GM18951 (cell line): ENCODE data around the gene GRIA4.
"Not testable (repeated sequence)": the region's sequence is repeated elsewhere in the genome, so short reads cannot be mapped to it uniquely, and the experiment has no call there.

Source experiments
- POLR2A ChIP-seq: IDR thresholded peaks from 4 replicates; pipeline ENCODE4 v1.6.1; 2011; ENCODE audit warnings: mild to moderate bottlenecking; ENCODE audit not compliant: insufficient read length, insufficient read depth; ENCODE audit errors: extremely low read depth
- in situ Hi-C: fragments of 300-500 bp; cut with MboI; formaldehyde crosslinking; loops from one replicate; pipeline ENCODE4 v1.12.0; 2022; ENCODE audit warnings: low sequenced_read_pairs, mixed read lengths, inconsistent platforms; ENCODE audit not compliant: unreplicated experiment

Gene GRIA4

GRCh38 chr11:105968021-105968697, 358.3 kb downstream of the GRIA4 start:
- no peak for TF ChIP-seq POLR2A
- in situ Hi-C loops: no loop called here

- no peak for TF ChIP-seq POLR2A
- in situ Hi-C loops: no loop called here
These were observed 359.9 kb downstream of the GRIA4 start for GRCh38 chr11:105969756-105970155.

GRCh38 chr11:105975128-105975527, 365.3 kb downstream of the GRIA4 start:
- in situ Hi-C loops: no loop called here
- TF ChIP-seq POLR2A: no peak

GRCh38 chr11:105979997-105980703, 370.3 kb downstream of the GRIA4 start:
- TF ChIP-seq POLR2A: no peak
- in situ Hi-C loops: no loop called here

GRCh38 chr11:105986554-105986953, 376.7 kb downstream of the GRIA4 start:
- no peak for TF ChIP-seq POLR2A
- in situ Hi-C loops: no loop called here

GRCh38 chr11:105988197-105988596, 378.3 kb downstream of the GRIA4 start:
- TF ChIP-seq POLR2A: no peak
- in situ Hi-C loops: no loop called here

- no peak for TF ChIP-seq POLR2A
- in situ Hi-C loops: no loop called here
These were observed 379.3 kb downstream of the GRIA4 start for GRCh38 chr11:105989124-105989523.

- no peak for TF ChIP-seq POLR2A
- in situ Hi-C loops: no loop called here
These were observed 382.0 kb downstream of the GRIA4 start for GRCh38 chr11:105991888-105992287.

GRCh38 chr11:106001304-106002012, 391.6 kb downstream of the GRIA4 start:
- no peak for TF ChIP-seq POLR2A
- in situ Hi-C loops: no loop called here

- in situ Hi-C loops: not testable (repeated sequence)
These were observed 393.2 kb downstream of the GRIA4 start for GRCh38 chr11:106003094-106003493.

GRCh38 chr11:106011481-106011880, 401.6 kb downstream of the GRIA4 start:
- in situ Hi-C loops: no loop called here
- no peak for TF ChIP-seq POLR2A

GRCh38 chr11:106012744-106013143, 402.9 kb downstream of the GRIA4 start:
- in situ Hi-C loops: no loop called here
- no peak for TF ChIP-seq POLR2A

- in situ Hi-C loops: no loop called here
- no peak for TF ChIP-seq POLR2A
These were observed 404.2 kb downstream of the GRIA4 start for GRCh38 chr11:106014035-106014434.

GRCh38 chr11:106014620-106015019, 404.7 kb downstream of the GRIA4 start:
- in situ Hi-C loops: no loop called here

GRCh38 chr11:106015066-106015465, 405.2 kb downstream of the GRIA4 start:
- in situ Hi-C loops: no loop called here
- no peak for TF ChIP-seq POLR2A

More at GRCh38 chr11:106014620-106015019, 404.7 kb downstream of the GRIA4 start:
- no peak for TF ChIP-seq POLR2A
